HG03064 (cell line): ENCODE data around the gene NDST4.

Experiments
- ATAC-seq: cut with Tn5 transposase; IDR thresholded peaks from one replicate; pipeline ENCODE4 v1.9.1; 2021; ENCODE audit warnings: low read depth; ENCODE audit not compliant: unreplicated experiment

Gene NDST4

DNA sequence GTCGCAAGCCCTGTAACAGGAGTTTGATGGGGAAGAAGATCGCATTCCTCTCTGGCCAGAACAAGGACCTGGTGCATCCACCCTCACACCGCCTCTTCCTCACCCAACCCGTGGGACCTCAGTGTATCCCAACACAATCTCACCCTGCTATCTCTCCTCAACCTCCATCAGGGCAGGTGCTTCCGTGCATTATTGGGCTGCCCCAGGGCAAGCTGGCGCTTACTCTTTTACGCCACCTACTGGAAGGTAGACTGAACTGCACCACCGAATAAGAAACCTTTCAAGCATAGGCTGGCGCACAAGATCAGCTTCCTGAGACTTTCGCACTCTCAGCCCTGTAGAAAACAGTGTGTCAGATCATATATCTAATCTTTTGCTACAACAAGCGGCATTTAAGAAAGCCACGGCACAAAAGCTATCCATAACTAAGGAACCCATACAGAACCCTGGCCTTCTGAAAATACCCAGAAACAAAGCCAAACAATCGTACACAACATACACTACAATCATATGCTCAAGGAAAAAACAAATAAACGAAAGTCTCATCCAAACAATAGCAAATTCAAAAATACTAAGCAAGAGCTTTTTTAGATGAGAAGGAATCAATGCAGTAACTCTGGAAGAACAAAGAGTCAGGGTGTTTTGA lies 305.5 kb downstream of the NDST4 start:
- peak; percentile 98 for ATAC-seq

DNA sequence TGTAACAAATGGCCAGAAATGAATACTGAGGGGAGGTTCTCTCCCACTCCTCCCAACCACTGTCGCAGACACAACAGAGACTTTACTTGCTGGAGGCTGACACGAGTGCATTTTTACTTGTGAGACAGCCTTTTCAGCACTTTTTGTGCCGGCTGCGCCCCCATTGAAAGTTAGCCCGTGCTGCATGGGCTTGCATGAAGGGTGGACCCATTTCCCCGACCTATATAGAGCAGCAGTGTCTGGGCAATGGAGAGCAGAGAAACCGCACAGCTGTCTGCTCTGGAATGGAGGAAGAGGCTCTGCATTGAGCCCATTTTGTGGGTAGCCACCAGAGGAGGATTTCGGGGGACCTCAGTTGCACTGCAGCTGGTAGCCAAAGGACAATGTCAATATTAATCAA lies 306.1 kb downstream of the NDST4 start:
- ATAC-seq: peak; percentile 18

DNA sequence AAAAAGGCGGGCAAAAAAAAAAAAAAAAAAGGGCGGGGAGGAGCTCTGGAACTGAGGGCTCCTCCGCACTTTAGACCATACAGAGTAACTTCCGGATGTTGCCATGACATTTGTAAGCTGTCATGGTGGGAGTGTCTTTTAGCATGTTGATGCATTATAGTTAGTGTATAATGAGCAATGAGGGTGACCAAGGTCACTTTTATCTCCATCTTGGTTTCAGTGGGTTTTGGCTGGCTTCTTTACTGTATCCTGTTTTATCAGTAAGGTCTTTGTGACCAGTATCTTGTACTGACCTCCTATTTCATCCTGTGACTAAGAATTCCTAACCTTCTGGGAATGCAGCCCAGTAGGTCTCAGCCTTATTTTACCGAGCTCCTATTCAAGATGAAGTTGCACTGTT lies 321.4 kb downstream of the NDST4 start:
- ATAC-seq: no peak

DNA sequence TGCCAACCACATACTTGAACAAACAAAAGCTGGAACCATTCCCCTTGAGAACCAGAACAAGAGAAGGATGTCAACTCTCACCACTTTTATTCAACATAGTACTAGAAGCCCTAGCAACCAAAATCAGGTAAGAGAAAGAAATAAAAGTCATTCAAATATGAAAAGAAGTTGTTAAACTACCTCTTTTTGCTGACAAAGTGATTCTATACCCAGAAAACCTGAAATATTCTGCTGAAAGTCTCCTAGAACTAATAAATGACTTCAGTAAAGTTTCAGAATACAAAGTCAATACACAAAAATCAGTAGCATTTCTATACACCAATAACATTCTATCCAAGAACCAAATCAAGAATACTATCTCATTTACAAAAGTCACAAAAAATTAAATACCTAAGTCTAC lies 327.9 kb downstream of the NDST4 start:
- no peak for ATAC-seq

DNA sequence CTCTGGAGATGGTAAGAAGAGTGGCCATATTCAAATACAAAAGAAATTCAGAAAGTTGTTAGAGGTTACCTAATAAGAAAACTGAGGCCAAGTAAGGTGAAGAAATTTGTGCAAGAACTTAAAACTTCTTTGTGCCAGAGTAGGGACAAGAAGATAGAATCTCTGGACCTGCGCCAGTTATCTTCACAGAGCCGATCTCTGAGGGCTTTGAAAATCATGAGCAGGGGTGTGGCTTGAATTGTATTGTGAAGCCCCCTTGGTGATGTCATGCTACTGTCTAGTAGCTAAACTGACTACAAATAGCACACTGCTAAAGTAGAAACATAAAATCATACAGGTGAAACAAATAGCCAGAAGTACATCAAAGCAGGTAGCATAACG lies 330.2 kb downstream of the NDST4 start:
- ATAC-seq: no peak

DNA sequence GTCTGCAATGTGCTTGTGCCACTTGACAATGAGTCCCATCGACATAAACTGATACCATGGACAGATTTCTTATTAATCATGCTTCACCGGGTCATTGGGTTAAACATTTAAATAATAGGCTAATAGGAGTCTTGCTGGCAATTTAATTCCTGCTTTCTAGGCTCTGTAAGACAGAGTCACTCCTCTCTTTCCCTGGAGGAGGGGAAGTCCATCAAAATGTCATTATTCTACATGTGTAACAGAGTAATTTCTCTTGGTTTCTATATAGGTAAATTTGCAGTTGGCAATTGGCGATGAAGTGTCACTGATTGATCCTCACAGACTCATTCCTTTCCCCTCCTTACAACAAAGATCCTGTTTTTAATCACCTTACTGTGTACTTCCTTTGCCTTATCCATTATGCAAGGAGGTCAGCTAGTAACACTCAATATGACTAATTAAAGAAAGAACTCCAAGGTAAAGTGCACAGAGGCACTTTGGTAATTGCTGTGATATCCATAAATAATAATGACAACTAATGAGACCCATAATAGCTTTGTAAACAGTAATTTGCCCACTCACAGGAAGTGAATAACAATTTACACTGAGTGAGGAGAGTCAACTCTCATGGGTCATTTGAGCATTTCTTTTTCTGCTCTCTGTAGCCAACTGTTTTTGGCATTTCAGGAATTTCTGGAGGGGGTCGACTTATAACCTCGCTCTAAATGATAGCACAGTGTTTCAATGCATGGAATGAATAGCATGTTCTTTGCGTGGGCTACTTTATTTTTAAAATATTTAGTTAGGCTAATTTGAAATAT lies 330.8 kb downstream of the NDST4 start:
- ATAC-seq: no peak

DNA sequence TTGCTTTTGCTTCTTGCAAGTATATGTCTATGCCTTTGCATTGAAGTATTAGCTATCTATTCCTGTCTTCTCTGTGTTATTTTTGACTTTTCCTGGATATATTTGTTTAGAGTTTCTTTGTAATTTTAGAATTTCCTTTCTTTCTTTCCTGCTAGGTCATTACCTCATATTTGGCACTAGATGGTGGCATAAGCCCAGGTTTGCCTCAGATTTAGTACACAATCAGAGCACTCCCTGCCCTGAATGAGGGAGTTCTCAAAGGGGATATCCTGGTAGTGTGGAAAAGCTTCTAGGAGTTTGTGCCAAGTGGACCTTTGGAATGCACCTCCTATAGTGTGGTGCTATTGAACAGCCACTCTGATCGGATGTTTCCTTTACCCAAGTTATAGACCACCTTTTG lies 333.2 kb downstream of the NDST4 start:
- no peak for ATAC-seq
